SKM-1 treated with dmso at 0.1 percent for 144 hours (cell line): ENCODE measurements around the gene MDK.

Experiments used
- DNase-seq: peaks from one replicate; lab custom pipeline; 2025; ENCODE audit not compliant: unreplicated experiment; lab: John Stamatoyannopoulos, UW

MDK gene

GRCh38 chr11:46397526-46397925, 16.1 kb downstream of the MDK start:
- DNase-seq, result no peak

DNA sequence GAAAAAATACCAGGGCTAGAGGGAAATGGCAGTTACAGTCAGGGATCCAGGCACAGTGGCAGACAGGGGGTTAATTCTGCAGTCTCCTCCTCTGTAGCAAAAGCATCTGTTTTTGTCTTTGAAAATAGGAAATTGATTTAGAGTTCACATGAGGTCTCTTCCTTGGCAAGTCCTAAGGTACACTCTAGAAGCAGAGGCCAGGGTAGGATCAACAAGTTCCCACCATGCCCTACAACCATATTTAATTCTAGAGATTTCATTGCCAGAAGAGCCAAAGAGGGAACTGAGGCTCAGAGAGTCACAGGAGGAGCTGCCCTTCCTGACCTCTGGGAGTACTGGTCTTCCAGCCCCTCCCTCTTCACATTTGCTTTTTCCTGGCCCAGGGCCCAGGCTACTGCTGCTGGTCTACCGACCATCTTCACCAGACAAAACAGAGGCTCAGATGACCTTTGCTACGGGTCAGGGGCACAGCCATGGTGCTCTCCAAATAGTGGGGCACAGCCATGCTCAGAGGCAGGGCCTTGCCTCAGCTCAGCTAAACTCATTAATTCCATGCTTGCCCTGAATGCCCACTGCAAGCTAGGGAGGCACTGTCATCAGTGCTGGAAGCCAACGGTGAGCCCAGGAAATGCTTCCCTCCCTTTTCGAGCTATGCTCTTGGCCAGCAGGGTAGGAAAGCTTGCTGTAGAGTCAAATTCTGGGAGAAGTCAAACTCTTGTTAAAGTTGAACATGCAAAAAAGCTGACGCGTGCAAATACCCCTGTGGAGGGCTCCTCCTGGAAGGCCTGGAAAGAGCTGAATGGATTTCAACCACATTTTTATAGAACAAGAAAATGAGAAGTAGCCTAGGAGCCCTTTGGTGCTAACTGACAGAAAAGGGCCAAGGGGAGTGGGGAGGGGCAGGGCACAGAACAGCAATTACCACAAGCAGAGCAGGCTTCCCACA, 21.8 kb downstream of the MDK start:
- no peak for DNase-seq

DNA sequence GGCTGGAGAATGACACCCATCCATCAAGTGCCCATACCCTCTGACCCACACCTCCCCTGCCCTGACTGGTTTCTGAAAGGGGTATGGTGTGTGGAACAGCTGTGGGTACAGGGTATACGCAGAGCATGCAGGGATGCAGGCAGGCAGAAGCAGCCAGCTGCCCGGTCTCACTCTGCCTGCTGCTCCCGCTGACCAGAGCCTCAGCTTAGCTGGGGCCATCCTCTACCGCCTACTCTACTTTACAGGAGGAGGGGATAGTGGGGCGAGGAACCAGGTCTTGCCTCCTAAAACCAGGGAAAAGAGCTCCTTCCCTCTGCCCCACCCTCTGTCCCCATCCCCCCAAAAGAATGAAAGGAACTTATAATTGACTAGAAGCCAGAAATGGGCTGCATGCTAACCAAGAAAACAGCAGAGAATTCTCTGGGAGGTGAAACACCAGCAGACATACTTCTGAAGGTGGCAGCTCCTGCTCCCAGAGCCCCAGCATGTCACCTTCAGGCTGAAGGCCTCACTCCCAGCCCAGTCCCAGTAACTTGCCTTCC, 23.1 kb downstream of the MDK start:
- no peak for DNase-seq

- DNase-seq, result no peak
Observed at GRCh38 chr11:46407635-46408034, 26.2 kb downstream of the MDK start.

DNA sequence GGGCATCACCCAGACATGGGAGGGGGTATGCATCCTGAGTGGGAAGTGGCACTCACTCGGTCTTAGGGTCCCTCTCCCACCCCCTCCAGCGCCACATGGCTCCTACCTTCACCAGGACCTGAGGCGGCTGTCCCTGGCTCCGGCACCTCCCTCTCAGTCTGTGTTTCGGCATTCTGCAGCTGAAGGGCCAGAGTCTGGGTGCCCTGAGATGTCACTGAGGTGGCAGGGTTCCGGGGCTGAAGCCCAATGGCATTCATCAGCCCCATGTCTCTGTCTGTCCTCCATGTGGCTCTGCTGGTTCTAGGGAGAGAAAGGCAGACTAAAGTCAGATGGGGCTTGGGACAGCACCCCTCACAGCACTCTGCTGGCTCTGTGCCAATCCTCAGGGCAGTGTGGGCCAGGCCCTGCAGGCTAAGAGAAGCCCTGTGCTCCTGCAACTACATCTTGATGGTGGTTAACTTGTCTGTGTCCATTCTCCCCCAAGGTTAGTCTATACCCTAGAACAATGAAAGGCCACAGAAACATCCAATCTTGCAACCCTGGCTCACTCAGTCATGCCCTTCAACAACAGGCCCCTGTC, 27.0 kb downstream of the MDK start:
- no peak for DNase-seq

DNA sequence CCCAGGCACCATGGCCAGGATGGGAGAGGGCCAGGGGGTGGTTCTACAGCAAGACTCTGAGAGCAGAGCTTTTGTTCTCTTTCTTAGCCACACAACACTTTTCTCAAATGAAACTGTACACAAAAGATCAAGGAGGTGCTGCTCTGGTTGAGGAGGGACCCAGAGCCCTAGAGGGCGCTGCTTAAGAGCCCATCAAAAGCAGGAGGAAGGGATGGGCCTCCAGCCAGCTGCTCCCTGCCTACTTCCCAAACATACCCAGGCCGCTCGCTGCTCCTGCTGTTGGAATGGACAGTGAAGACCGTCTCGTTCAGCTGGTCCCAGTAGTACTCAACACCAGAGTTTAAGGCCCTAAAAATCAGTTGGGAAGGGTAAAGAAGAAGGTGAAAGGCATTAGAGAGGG, 28.6 kb downstream of the MDK start:
- no peak for DNase-seq

GRCh38 chr11:46413760-46414465, 32.4 kb downstream of the MDK start:
- no peak for DNase-seq

DNA sequence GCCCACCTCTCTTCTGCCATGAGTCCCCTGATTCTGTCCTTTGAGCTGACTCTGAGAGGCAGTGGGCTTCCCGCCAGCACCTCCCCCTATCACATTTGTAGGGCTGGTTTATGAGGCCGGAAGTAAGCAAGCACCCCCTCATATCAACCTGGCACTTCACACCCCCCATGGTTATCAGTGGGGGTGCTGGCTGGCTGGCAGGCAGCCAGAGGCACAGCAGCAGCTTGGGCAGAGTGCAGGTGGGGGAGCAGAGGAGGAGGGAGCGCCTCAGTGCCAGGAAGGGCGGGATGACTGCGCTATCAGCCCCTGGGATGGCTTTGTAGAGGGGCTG, 33.0 kb downstream of the MDK start:
- no peak for DNase-seq

DNA sequence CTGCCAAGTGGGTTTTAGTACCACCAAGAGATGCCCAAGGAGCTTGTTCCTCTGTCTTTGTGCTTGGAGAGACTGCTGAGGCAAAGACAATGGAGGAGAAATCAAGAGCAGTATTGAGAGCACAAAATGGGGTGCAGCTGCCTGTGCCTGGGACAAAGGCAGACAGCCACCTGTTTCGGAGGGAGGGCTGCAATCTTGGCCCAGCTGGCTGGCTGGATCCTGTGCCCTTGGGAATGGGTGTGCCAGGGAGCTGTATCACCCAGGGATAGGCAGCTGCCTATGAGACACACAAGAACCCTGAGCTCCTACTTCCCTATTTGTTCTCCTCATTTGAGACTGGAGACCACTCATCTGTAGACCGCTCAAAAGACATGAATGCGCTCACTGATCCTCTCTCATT, 33.4 kb downstream of the MDK start:
- no peak for DNase-seq

DNA sequence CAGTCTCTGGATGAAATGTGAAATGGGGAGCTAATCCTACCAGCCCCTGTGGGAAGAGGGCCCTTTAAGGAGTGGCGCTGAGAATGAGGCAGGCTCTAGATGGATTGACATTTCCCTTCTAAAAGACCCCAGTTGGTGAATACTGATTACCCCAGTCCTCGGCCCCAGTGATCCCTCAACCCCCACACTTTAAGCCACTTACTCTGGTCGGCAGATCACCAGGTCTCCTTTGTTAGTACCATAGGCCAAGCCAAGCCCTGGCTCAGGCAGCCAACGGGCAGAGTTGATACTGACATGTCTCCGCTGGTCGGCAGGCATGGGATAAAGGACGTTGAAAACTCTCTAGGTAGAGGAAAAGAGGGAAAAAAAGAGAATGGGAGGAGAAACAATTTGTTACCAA, 36.2 kb downstream of the MDK start:
- no peak for DNase-seq

GRCh38 chr11:46418751-46419150, 37.3 kb downstream of the MDK start:
- no peak for DNase-seq

DNA sequence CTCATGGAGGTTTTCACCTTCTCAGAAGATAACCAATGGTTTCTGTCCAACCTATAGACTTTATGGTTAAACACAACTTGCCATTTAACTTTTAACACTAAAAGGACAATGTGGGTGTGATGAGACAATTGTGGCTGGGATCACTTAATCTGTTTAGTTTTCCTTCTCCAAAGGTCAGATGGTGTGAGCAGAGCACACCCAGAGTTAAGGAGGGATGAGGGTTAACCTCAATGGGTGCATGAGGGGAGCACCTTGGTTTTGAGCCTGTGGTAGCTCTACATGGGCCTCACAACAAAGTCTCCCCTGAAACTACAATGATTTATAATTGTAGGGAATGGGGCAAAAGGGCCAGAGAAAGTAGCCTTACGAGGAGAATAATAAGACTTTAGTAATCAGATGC, 39.0 kb downstream of the MDK start:
- no peak for DNase-seq

DNA sequence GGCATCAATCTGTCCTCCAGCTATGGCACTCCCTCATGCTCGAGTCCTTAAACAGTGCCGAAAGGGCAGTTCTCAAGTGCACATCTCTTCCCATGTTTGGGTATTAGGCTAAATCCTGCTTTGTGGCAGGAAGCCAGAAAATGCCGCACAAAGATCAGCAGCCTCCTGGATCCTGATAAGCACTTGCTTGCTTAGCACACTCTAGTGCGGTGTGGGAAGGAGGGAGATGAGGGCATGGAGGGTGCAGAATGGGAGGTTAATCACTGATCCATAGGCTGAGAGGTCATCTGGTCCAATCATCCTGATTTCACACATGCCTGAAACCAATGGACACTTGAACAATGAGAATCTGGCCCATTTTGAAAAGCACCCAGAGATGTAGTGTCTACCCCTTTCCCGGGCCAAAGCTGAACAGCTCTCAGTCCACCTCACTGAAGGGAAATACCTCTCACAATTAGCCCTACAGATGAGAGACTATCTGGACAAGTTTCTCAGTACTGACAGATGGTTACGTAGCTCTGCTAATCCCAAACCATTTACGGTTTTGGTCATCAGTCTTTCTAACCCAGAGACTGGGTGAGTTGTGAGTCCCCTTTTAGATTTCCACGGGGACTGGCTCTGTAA, 39.9 kb downstream of the MDK start:
- no peak for DNase-seq

DNA sequence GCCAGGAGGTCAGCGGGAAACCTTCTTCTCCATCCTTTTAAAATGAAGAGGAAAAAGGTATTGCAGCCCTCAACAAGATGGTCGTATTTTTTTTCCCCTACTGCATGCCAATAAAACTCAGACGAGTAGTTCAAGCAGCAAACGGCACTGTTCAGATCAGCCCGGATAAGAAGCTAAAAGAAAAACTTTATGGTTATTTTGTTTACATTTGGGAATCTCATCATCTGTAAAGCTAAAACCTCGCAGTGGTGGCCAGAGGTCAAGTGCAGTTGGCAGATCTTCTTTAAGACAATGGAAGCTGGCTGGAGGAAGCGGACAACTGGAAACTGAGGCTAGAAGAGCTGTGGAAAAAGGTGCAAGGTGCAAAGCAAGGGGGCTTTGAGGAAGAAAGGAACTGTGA, 41.1 kb downstream of the MDK start:
- no peak for DNase-seq

- no peak for DNase-seq
Observed at GRCh38 chr11:46426233-46426991, 44.9 kb downstream of the MDK start.

DNA sequence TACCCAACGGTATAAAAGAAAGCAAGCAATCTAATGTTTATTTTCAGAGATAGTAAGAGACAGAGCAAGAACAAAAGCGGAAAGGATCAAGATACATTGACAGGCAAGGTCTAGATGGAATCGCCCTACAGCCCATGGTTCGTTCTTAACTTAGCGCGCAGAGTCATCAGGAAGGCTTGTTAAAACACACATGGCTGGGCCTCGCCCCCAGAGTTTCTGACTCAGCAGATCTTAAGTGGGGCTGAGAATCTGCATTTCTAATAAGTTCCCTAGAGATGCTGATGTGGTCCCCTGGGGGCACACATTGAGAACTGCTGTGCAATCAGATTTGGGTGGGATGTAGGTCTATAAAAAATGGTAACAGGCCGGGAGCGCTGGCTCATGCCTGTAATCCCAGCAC, 45.9 kb downstream of the MDK start:
- no peak for DNase-seq

- no peak for DNase-seq
Observed at GRCh38 chr11:46429717-46430116, 48.2 kb downstream of the MDK start.

DNA sequence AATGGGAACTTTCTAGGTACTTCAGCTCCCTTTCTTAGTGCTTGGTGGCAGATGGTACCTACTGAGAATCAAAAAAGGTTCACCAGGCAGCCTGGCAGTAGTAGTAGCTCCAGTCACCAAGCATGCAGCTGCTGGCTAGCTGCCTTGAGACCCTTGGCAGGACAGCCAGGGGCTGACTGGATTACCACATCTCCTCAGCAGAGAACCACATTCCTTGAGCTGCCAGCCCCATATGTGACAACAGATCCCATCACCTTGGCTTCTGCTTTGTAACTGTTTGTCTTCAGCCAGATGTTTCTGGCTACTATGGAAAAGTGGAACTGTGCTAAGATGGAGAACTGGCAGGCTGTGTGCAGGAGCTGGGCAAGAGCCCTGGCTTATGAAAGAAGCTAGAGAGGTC, 49.7 kb downstream of the MDK start:
- no peak for DNase-seq
